GM19452 (cell line): ENCODE data around the gene CCDC12.

Source experiments
- ATAC-seq: cut with Tn5 transposase; IDR thresholded peaks from one replicate; pipeline ENCODE4 v1.9.1; 2021; ENCODE audit not compliant: unreplicated experiment

The CCDC12 gene

DNA sequence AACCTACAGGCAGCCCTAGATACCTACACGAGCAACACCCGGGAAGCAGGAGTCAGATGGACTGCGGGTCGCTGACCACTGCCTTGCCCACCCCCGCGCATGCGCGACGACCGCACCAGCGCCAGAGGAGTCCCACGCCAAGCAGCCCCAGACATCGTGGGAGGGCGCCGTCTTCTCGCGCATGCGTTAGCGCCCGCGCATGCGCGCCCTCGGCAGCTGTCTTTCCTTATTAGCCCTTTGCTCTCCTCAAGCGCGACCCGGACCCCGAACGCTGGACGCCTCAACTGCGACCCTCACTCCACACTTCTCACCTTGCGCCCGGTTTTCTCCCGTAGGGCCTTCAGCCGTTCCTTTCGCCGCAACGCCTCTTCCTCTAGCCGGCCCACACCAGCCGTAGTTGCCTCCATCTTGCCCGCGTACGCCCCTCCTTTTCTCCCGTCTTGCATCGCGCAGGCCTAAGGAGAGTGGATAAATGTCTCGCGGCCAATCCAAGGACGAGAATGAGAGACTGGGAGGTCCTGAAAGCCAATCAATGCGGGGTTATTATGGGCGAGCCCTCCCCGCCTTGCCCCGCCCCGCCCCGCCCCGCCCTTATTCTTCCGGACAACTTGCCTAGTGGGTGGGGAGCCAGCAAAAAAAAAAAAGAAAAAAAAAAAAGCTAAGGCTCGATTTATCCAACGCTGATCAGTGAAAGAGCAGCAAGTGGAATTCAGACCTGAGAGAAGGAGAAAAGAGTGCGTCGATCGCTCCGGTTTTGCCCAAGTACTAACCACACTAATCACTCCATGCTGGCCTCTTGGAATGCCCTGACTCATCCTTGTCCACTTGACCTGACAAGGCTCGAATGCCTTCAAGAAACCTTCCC lies at the start of gene CCDC12:
Gene CCDC12 (minus strand): TSS at position 420 of the 865 bp plus-strand sequence. CDS start 13 bp downstream, at position 407.
- ATAC-seq, result peak; percentile 56

- ATAC-seq, result no peak
These were observed 48.4 kb upstream of the CCDC12 start for GRCh38 chr3:47024932-47025331.

GRCh38 chr3:47022641-47023071 lies 46.1 kb upstream of the CCDC12 start:
- no peak for ATAC-seq

- no peak for ATAC-seq
These were observed 43.8 kb upstream of the CCDC12 start for GRCh38 chr3:47020311-47020710.

- no peak for ATAC-seq
These were observed 42.7 kb upstream of the CCDC12 start for GRCh38 chr3:47019201-47019600.

DNA sequence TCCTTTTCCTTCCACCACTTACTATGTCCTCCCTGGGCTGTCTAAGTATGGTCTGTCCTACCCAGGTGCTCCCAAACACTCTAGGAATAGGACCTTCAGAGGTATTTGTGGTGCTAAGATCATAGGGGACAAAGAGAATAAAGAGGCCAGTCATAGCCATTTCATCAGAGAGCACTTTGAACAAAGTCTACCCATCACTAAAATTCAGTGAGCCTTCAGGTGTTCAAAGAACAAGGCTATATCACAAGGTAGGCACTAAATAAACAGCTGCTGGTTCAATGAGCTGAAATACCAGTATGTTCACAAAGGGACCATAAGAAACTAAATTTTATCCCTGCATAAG lies 41.7 kb upstream of the CCDC12 start:
- ATAC-seq, result no peak

GRCh38 chr3:47017504-47018268 lies 41.1 kb upstream of the CCDC12 start:
- no peak for ATAC-seq

DNA sequence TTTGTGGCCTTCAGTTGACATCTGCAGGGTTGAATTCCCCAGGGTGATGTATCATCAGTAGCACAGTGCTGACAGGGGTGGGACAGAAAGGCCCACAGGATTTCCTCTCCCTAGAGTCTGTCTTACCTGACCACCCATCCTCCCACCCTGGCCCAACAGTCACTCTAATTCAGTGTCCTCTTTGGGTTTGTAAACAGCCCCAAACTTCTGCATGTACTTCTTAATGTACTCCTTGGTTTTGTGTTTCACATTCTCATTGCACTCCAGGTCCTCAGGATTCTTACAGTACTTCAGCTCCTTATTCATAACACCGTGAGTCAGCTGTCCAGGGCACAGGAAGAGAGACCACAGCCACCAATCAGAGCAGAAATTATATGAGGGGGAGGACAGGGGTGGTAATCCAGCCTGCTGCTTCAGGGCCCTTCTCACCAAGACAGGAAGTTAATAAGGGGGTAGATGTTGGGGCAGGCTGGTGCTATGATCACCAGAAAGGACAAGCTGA lies 40.4 kb upstream of the CCDC12 start:
- peak; percentile 49 for ATAC-seq

DNA sequence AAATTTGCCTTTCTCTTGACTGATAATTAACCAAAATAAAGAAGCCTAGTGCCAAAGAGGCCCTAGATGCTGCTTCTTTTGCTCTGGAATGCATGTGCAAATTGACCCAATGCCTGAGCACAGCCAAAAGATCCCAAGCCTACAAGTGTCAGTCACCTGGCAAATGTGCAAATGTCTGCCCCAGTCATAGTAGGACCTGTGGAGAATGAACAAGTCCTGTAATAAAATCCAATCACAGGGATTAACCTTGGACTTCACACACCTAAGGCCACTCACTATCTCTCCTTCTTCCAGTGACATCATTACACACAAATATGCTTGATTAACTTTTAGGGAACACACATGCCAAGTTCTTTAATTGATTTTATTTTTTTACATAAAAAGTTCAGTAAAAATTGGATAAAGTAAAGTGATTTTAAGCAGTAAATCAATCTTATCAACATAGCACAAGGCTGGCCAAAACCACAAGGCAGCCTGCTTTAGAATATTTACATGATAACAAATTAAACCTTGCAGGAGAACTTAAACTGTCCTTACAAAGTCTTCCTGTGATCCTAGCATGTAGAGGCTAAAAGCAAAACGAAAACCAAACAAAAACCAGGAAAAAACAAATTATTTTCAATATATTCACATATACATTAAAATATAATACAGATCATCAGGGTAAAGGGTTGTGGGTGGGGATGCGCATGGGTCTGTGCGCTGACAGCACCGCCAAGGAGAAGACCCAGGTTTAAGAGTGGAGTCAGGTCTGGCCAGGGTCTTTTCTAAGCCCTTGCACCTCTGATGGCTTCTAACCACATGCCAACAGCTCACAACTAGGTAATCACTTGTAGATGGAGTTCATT lies 39.8 kb upstream of the CCDC12 start:
- ATAC-seq, result no peak

DNA sequence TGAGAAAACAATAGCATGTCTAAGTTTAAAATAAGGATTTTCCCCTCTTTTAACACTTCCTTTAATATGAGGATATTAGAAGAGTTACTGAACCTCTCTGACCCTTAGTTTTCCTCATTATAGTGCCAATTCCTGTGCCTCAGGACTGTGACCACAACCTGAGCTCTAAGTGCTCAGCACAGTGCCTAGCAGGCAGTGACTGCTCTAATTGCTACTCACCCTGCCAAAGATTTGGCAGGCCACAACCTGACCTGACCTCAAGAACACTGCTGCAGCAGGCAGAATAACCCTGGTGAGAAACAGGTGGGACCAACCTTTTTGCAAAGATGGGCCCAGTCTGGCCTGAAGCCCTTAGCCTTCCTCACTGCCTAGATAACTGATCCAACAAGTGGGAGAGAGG lies 38.6 kb upstream of the CCDC12 start:
- ATAC-seq, result no peak

DNA sequence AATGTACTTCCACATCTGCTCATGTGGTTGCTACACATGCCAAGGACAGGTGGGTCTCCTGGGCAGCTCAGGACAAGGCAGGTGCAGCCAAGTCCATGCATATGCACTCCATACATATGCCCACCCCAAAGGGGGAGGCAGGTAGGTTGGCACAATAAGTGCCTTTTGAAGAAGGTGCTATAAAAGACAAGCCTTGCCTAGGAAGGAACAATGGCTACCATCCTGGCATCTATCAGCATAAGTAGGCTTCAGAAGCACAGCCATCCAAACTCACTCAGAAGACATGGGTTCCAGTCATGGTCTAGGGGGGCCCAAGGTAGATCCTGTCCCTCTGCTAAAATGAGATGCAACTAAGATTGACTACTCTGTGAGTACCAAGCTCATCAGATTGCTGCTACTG lies 37.5 kb upstream of the CCDC12 start:
- ATAC-seq, result no peak

GRCh38 chr3:47013231-47013630 lies 36.7 kb upstream of the CCDC12 start:
- no peak for ATAC-seq

- ATAC-seq, result no peak
These were observed 36.0 kb upstream of the CCDC12 start for GRCh38 chr3:47012342-47013230.

GRCh38 chr3:47011371-47011770 lies 34.8 kb upstream of the CCDC12 start:
- no peak for ATAC-seq

DNA sequence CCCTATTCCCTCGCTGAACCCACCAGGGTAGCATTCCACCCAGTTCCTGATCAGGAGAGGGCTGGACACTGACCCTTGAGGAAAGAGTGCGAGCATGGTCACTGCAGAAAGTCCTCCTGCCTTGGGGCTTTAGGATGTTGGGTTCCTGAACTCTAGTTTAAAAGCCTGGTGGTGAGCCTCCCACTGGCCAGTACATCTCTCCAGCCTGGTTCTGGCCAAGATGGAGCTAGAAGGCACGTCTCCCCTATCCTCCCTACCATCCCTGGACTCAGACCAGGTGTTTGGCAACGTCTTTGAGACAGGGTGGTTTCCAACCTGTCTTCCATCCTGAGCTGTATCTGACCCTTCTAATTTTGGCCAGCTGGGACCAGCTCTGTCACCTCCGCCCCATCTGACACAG lies 34.4 kb upstream of the CCDC12 start:
- ATAC-seq, result no peak

- ATAC-seq, result no peak
These were observed 33.7 kb upstream of the CCDC12 start for GRCh38 chr3:47010111-47010712.

DNA sequence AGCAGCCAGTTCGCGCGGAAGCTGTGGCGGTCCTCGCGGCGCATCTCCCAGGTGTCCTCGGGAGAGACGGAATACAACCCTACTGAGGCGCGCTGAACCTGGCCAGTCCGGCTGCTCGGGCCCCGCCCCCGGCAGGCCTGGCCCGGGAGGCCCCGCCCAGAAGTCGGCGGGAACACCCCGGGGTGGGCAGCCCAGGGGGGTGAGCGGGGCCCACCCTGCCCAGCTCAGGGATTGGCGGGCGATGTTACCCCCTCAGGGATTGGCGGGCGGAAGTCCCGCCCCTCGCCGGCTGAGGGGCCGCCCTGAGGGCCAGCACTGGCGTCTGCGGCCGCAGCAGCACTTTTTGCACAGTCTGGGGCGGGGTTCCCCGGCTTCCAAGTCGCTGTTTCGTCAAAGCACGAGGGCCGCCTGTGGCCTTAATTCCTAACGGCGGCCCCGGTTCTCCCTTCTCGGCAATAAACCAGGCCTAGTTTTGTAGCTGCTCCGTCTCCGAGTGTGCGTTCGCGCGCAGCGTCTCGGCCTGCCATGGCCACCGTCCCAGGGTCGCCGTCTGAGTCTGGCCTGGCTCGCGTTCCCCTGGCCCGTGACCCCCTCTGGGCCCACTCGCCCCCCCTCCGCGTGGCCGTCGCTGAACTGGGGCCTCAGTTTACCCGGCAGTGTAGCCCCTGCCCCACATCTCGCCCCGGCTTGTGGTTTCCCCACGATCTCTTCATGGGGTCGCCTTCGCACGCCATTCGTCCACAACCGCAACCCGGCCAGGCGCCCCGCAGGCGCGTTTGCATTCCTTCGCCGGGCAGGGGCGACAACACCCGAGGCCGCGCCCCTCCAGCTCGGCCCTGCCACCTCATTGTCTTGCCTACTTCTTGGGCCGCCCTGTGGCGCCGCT lies 32.9 kb upstream of the CCDC12 start:
- peak; percentile 78 for ATAC-seq

DNA sequence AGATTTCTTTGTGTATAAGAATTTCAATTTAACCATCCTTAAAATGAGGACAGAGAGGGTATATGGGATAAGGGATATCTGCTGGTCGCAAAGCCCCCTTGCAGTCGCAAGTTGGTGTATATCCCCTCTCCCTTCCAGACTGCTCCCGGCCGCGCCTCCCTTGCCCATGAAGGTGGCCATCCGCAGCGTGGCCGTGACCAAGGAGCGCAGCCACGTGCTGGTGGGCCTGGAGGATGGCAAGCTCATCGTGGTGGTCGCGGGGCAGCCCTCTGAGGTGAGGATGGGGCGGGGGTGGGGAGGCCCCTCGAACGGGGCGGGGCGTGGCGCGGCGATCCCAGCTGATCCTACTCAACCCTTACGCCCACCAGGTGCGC lies 32.3 kb upstream of the CCDC12 start:
- no peak for ATAC-seq
